Spleen (tissue), 7 donors: ENCODE results near the gene ARHGEF2.

Experiments
- CTCF ChIP-seq, 11 experiments: fragments of 200-600 bp in 7 of 11; fragments of 450-650 bp in 4 of 11; sonication (generic) in 4 of 11; IDR thresholded peaks in 8 of 11; conservative IDR thresholded peaks in 3 of 11; 1 replicate in 7 of 11; 2 replicates in 4 of 11; pipeline versions ENCODE4 v1.4.0 to v1.8.0; 2016 to 2021; ENCODE audit warnings: antibody characterized with exemption in 11 of 11, inconsistent platforms in 4 of 11, mild to moderate bottlenecking in 1 of 11
- POLR2AphosphoS5 ChIP-seq, 3 donors: sonication (generic); formaldehyde crosslinking; IDR thresholded peaks; one replicate each; pipeline ENCODE4 v1.5.1; 2017; ENCODE audit warnings: antibody characterized with exemption in 3 of 3
- donor health status: DM: no; HTN: no; CAD: no; lungs with moderate emphysema.
- donor health status: DM: no; HTN: no; CAD: no.
- donor health status: DM: no; HTN: no; CAD: no.

DNA sequence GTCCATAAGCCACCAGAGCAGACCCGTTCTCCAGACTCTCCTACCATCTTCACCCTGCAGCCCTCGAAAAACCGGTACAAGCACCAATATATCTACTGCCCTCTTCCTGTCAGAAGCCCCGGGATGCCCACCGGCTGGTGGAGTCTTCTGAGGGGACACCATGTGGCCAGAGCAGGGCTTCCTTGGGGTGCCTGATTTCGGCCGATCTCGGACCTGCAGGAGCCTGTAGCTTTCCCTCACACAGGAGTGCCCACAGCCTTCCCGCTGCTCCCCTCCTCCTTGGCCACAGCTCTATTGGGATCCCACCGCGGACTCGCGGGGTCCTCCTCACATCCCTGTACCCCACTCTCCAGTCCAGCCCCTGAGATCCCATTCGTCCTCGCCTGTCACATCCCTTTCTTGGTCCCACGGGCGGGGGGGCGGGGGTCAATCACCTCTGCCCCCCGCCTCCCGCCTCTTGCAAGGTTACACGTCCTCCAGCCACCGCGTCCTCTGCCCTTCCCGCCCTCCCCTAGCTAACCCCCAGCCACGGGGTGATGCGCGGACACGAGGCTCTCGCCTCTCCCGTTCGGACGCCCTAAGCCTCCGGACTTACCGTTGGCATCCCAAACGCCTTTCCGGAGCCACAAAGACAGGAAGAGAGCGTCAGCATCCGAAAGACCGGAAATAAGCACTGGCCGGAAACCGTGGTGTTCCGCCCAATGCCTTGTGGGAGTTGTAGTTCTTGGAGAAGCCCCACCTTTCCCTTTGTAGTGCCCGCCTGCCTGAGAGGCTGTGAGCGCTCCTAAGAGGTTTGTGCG is 42.1 kb upstream of the ARHGEF2 start, which contains the start of gene SSR2:
- peak in 1 of 11 experiments; percentile 18 for TF ChIP-seq CTCF (IDR thresholded peaks at IDR 0.05 in 8 of 11, conservative IDR thresholded peaks at IDR 0.05 in 3 of 11)
- peak; percentile 85 to 95 (median 88) for TF ChIP-seq POLR2AphosphoS5 (IDR thresholded peaks at IDR 0.05)
